DND-41 (cell line): Measurements from ENCODE around the gene CDYL2.

Source experiments
- EZH2 ChIP-seq: IDR thresholded peaks from 3 replicates; pipeline ENCODE4 v1.6.1; 2012; ENCODE audit warnings: borderline replicate concordance, low read depth, mild to moderate bottlenecking, moderate library complexity, low read length, inconsistent platforms; ENCODE audit not compliant: severe bottlenecking
- TF ChIP-seq, protein P1 (sequence below): IDR thresholded peaks from 2 replicates; pipeline ENCODE4 v1.5.1; 2012; ENCODE audit warnings: borderline replicate concordance, low read length, moderate library complexity, mild to moderate bottlenecking; ENCODE audit not compliant: poor library complexity, severe bottlenecking; ENCODE audit errors: extremely low read depth

DNA sequence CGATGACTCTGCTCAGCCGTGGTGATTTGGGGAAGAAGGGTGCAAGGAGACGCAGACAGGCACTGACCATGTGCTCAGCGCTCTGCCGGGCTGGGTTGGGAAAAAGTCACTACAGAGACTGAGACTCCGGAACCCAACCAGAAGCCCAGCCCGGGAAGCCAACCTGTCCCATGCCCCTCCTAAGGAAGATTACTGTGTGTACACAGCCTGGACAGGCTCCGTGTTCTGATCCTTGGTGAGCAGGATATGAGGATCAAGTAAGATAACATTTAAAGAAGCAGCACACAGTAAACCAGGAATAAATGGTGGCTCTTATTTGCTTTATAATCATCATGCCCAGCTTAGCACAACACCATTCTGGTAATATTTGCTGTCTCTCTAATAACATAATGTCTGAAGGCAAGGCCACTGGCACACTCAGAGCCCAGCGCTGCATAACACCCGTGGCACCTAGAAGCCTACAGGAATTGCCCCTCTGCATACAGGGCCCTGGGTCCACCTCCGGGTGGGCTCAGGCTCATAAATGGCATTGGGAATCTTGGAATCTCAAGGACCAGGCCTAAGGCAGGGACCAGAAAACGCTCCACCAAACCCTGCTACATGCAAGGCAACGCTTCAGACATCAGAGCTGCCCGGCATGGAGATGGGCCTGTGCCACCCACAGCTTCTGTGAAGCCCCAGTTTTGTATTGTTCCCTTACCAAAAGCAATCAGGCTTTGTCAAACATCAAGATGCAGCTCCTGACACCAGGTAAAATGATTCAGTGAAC lies 150.1 kb downstream of the CDYL2 start:
- no peak for TF ChIP-seq EZH2
- TF ChIP-seq, protein P1, sequence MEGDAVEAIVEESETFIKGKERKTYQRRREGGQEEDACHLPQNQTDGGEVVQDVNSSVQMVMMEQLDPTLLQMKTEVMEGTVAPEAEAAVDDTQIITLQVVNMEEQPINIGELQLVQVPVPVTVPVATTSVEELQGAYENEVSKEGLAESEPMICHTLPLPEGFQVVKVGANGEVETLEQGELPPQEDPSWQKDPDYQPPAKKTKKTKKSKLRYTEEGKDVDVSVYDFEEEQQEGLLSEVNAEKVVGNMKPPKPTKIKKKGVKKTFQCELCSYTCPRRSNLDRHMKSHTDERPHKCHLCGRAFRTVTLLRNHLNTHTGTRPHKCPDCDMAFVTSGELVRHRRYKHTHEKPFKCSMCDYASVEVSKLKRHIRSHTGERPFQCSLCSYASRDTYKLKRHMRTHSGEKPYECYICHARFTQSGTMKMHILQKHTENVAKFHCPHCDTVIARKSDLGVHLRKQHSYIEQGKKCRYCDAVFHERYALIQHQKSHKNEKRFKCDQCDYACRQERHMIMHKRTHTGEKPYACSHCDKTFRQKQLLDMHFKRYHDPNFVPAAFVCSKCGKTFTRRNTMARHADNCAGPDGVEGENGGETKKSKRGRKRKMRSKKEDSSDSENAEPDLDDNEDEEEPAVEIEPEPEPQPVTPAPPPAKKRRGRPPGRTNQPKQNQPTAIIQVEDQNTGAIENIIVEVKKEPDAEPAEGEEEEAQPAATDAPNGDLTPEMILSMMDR: no peak
